Measurements from ENCODE around the gene SIGLEC5. TPM values are rescaled to one million over a fixed set of nuclear protein-coding genes. Genes with fewer than 3 reads are reported as not detected.

The SIGLEC5 gene
- total and polyA plus RNA-seq, 2 of the 4 experiments (the other 2 are of a cell fraction): not detected

DNA sequence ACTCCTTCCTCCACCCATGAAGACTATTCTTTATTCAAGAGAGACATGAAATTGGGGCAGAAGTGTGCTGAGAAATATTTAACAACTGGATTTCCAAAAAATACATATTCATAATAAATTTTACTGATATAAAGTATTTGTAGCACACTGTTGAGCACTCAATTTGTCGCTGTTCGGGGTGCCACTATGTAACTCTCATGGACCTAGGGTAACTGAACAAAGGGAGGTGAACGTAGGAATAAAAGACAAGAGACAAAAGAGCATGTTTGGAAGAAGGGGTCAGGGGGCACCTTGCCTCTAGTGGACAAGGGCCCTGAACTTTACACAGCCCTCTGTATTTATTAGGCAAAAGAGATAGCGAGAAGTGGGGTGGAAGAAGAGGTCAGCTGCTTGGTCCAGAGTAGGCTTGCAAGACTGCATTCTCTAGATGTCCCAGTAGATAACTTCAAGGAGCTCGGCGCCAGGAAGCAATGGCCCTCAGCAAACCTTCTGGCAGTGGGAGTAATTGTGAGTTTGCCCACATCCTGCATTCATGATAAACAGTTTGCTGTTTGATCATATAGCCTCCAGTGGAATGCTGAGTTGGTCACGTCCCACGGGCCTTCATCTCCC, 63.6 kb downstream of the SIGLEC5 start:
- no peak overlapping the region for H2BK20ac ChIP-seq (ENCODE audit: low read depth, low read length)
- H3K14ac ChIP-seq (replicated peaks; ENCODE audit: low read depth, low read length): no peak overlapping the region
- BruUV-seq (replicated peaks): no TSS peak
- no peak overlapping the region for H2BK120ac ChIP-seq (ENCODE audit: low read depth, low read length)
- H3K4me3 ChIP-seq (ENCODE audit: insufficient read depth, low read depth, low read length): no peak overlapping the region
- no peak overlapping the region for H3K4ac ChIP-seq (ENCODE audit: low read depth, low read length)
- no peak overlapping the region for H3K23ac ChIP-seq (ENCODE audit: low read depth, low read length)
- no peak overlapping the region for H2AFZ ChIP-seq (replicated peaks; ENCODE audit: low read length, poor library complexity)
- no CpG with 5 or more reads among the region's 8 CpGs for WGBS, 2 experiments (ENCODE audit: extremely low coverage in 2 of 2, insufficient read length in 1 of 2)
- no peak overlapping the region for H3K4me2 ChIP-seq (ENCODE audit: low read depth, low read length)
- H3K9me3 ChIP-seq (ENCODE audit: control insufficient read depth, insufficient read depth, low read length): no peaks in the 10 kb centered on the region
- H3K27me3 ChIP-seq (ENCODE audit: control insufficient read depth, insufficient read depth, low read length): no peaks in the 10 kb centered on the region; the same call in 1 of the 2 replicates
- TF ChIP-seq CHD1 (IDR thresholded peaks at IDR 0.05; ENCODE audit: low read depth, low read length) (no peak), MXI1 (IDR thresholded peaks at IDR 0.05; ENCODE audit: borderline replicate concordance, low read depth, low read length) (no peak), RFX5 (IDR thresholded peaks at IDR 0.05; ENCODE audit: low read depth, low read length) (no peak), MAFK (IDR thresholded peaks at IDR 0.05; ENCODE audit: low read depth, low read length) (no peak), FOS (IDR thresholded peaks at IDR 0.05; ENCODE audit: low read depth, low read length) (no peak), POLR2A (IDR thresholded peaks at IDR 0.05; ENCODE audit: low read depth, low read length) (no peak), SMC3 (IDR thresholded peaks at IDR 0.05; ENCODE audit: low read depth, low read length) (no peak), BHLHE40 (IDR thresholded peaks at IDR 0.05; ENCODE audit: low read depth, low read length) (no peak), CEBPB (IDR thresholded peaks at IDR 0.05; ENCODE audit: low read depth, low read length) (no peak), RAD21 (IDR thresholded peaks at IDR 0.05; ENCODE audit: low read length) (no peak), RCOR1 (IDR thresholded peaks at IDR 0.05; ENCODE audit: insufficient replicate concordance, low read length) (no peak), MAZ (IDR thresholded peaks at IDR 0.05; ENCODE audit: borderline replicate concordance, low read depth, low read length) (no peak), NFE2L2 (IDR thresholded peaks at IDR 0.05; ENCODE audit: low read depth, low read length) (no peak)
- TF ChIP-seq, protein P1, sequence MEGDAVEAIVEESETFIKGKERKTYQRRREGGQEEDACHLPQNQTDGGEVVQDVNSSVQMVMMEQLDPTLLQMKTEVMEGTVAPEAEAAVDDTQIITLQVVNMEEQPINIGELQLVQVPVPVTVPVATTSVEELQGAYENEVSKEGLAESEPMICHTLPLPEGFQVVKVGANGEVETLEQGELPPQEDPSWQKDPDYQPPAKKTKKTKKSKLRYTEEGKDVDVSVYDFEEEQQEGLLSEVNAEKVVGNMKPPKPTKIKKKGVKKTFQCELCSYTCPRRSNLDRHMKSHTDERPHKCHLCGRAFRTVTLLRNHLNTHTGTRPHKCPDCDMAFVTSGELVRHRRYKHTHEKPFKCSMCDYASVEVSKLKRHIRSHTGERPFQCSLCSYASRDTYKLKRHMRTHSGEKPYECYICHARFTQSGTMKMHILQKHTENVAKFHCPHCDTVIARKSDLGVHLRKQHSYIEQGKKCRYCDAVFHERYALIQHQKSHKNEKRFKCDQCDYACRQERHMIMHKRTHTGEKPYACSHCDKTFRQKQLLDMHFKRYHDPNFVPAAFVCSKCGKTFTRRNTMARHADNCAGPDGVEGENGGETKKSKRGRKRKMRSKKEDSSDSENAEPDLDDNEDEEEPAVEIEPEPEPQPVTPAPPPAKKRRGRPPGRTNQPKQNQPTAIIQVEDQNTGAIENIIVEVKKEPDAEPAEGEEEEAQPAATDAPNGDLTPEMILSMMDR (conservative IDR thresholded peaks at IDR 0.05; ENCODE audit: low read depth, low read length): no peak
- TF ChIP-seq, protein P2, sequence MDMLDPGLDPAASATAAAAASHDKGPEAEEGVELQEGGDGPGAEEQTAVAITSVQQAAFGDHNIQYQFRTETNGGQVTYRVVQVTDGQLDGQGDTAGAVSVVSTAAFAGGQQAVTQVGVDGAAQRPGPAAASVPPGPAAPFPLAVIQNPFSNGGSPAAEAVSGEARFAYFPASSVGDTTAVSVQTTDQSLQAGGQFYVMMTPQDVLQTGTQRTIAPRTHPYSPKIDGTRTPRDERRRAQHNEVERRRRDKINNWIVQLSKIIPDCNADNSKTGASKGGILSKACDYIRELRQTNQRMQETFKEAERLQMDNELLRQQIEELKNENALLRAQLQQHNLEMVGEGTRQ (IDR thresholded peaks at IDR 0.05; ENCODE audit: low read depth, low read length): no peak
- TF ChIP-seq, protein P3, sequence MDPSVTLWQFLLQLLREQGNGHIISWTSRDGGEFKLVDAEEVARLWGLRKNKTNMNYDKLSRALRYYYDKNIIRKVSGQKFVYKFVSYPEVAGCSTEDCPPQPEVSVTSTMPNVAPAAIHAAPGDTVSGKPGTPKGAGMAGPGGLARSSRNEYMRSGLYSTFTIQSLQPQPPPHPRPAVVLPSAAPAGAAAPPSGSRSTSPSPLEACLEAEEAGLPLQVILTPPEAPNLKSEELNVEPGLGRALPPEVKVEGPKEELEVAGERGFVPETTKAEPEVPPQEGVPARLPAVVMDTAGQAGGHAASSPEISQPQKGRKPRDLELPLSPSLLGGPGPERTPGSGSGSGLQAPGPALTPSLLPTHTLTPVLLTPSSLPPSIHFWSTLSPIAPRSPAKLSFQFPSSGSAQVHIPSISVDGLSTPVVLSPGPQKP (IDR thresholded peaks at IDR 0.05; ENCODE audit: borderline replicate concordance, low read depth, low read length): no peak
- no peak overlapping the region for H3K27ac ChIP-seq (ENCODE audit: insufficient read depth, low read length)
- ATAC-seq (ENCODE audit: low read depth) (no peak), DNase-seq (no peak)
- no peak overlapping the region for H4K5ac ChIP-seq (ENCODE audit: low read depth, low read length)
- no peak overlapping the region for H2AK9ac ChIP-seq (replicated peaks; ENCODE audit: low read depth, low read length, poor library complexity)
- H4K8ac ChIP-seq (ENCODE audit: low read depth in 2 of 2, low read length in 2 of 2): no peak overlapping the region
- H2BK15ac ChIP-seq (ENCODE audit: low read depth, low read length): no peak overlapping the region
- ChIA-PET POLR2A (ENCODE audit: unreplicated experiment) (no interaction called here), CTCF (no interaction called here)
- in situ Hi-C loops (cut with MboI; ENCODE audit: low sequenced_read_pairs) (no loop called here), intact Hi-C loops (cut with micrococcal nuclease) (no loop called here), dilution Hi-C loops (cut with HindIII; ENCODE audit: low sequenced_read_pairs, unreplicated experiment) (no loop called here)
- 0 out of 2 replicates have a peak, but pooled peaks cover 1% of the 10 kb centered on the region for H3K9me1 ChIP-seq (ENCODE audit: insufficient read depth, low read length)
- H3K4me1 ChIP-seq (ENCODE audit: control insufficient read depth, insufficient read depth, low read length): no peaks in the 10 kb centered on the region
- H4K20me1 ChIP-seq (ENCODE audit: insufficient read depth, low read length): no peaks in the 10 kb centered on the region
- H3K18ac ChIP-seq (ENCODE audit: low read depth, low read length): no peak overlapping the region
- H4K91ac ChIP-seq (ENCODE audit: insufficient read depth, low read depth, low read length): no peak overlapping the region
- no peak overlapping the region for H2AK5ac ChIP-seq (ENCODE audit: low read depth, low read length)
- peaks cover 0 to 2% of the 10 kb centered on the region in 2 experiments; a peak in 2 of 4 replicates for H3K79me1 ChIP-seq (ENCODE audit: low read depth in 1 of 2, low read length in 2 of 2)
- H3K56ac ChIP-seq (ENCODE audit: extremely low read depth, insufficient read depth, low read length): no peak overlapping the region
- no peaks in the 10 kb centered on the region for H3K36me3 ChIP-seq (ENCODE audit: control insufficient read depth, insufficient read depth, low read length)
- no peak overlapping the region for H2BK5ac ChIP-seq (ENCODE audit: low read depth, low read length, poor library complexity, severe bottlenecking)
- no peak overlapping the region for H3K9ac ChIP-seq (ENCODE audit: low read depth, low read length)
